ENCODE results near the gene TRPC4. TPM values are rescaled to one million over a fixed set of nuclear protein-coding genes. Genes with fewer than 3 reads are reported as not detected.

Gene TRPC4
- total and polyA plus RNA-seq, 8 donors = 0.23 to 12.3 (median 3.9) TPM; not detected in 1

DNA sequence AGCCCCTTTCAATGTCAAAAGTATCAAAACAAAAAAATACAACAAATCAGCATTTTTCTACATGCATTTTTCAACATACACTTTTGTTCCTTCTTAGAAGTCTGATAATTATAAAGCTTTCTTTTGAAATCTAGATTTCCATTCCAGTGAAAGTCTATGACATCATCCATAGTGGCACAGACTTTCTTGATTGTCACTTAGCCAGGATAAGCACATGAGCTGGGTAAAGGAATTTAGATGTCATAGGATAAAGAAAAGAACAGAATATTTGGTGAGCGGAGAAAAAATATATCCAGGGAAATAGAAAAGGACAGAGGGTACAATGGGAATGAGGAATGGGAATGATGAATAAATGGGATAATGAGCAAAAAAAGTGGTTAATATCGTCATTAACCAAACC, 15.1 kb upstream of the TRPC4 start:
- 88 to 96% (median 94%) methylated on average over 2 of the region's 2 CpGs for WGBS, 5 donors
- no peaks in the 10 kb centered on the region for H3K9me3 ChIP-seq
- no peak for TF ChIP-seq POLR2A (IDR thresholded peaks at IDR 0.05)
- no peak for TF ChIP-seq EP300 (IDR thresholded peaks at IDR 0.05)
- TF ChIP-seq CTCF (IDR thresholded peaks at IDR 0.05) = no peak
- TF ChIP-seq POLR2AphosphoS5 (IDR thresholded peaks at IDR 0.05) = no peak
- no peaks in the 10 kb centered on the region for H3K27me3 ChIP-seq
- no peaks in the 10 kb centered on the region for H3K36me3 ChIP-seq
- H3K4me1 ChIP-seq = no peaks in the 10 kb centered on the region
- no peak for DNase-seq
- intact Hi-C loops (cut with DNase I; ENCODE audit: low total_unique reads) = no loop called here
- no peak overlapping the region for H3K27ac ChIP-seq
- H3K4me3 ChIP-seq = no peak overlapping the region

GRCh38 chr13:37884026-37884425, 14.5 kb upstream of the TRPC4 start:
- WGBS, 5 donors = 78 to 96% (median 90%) methylated on average over 1 of the region's 1 CpG
- H3K9me3 ChIP-seq = no peaks in the 10 kb centered on the region
- TF ChIP-seq POLR2A (IDR thresholded peaks at IDR 0.05) (no peak), CTCF (IDR thresholded peaks at IDR 0.05) (no peak), EP300 (IDR thresholded peaks at IDR 0.05) (no peak), POLR2AphosphoS5 (IDR thresholded peaks at IDR 0.05) (no peak)
- H3K36me3 ChIP-seq = no peaks in the 10 kb centered on the region
- DNase-seq = no peak
- intact Hi-C loops (cut with DNase I; ENCODE audit: low total_unique reads) = no loop called here
- no peak overlapping the region for H3K27ac ChIP-seq
- H3K4me1 ChIP-seq = no peaks in the 10 kb centered on the region
- no peak overlapping the region for H3K4me3 ChIP-seq
- H3K27me3 ChIP-seq = no peaks in the 10 kb centered on the region

GRCh38 chr13:37878921-37879320, 9.3 kb upstream of the TRPC4 start:
- WGBS, 5 donors = 87 to 91% (median 89%) methylated on average over 3 of the region's 3 CpGs
- Histone ChIP-seq H3K36me3 (no peaks in the 10 kb centered on the region), H3K27me3 (peaks cover 0 to 8% (median 0%) of the 10 kb centered on the region in 3 donors), H3K27ac (no peak overlapping the region), H3K9me3 (no peaks in the 10 kb centered on the region), H3K4me3 (no peak overlapping the region), H3K4me1 (no peaks in the 10 kb centered on the region)
- TF ChIP-seq CTCF (IDR thresholded peaks at IDR 0.05) (no peak), POLR2A (IDR thresholded peaks at IDR 0.05) (no peak), POLR2AphosphoS5 (IDR thresholded peaks at IDR 0.05) (no peak), EP300 (IDR thresholded peaks at IDR 0.05) (no peak)
- no peak for DNase-seq
- intact Hi-C loops (cut with DNase I; ENCODE audit: low total_unique reads) = no loop called here

GRCh38 chr13:37878496-37878895, 8.9 kb upstream of the TRPC4 start:
- H3K27ac ChIP-seq = no peak overlapping the region
- 45 to 74% (median 58%) methylated on average over 1 of the region's 1 CpG for WGBS, 5 donors
- H3K27me3 ChIP-seq = peaks cover 0 to 8% (median 0%) of the 10 kb centered on the region in 3 donors
- intact Hi-C loops (cut with DNase I; ENCODE audit: low total_unique reads) = no loop called here
- no peaks in the 10 kb centered on the region for H3K36me3 ChIP-seq
- H3K9me3 ChIP-seq = no peaks in the 10 kb centered on the region
- no peak for TF ChIP-seq CTCF (IDR thresholded peaks at IDR 0.05)
- no peak overlapping the region for H3K4me3 ChIP-seq
- no peak for DNase-seq
- H3K4me1 ChIP-seq = no peaks in the 10 kb centered on the region
